Mesenchymal stem cell (in vitro differentiated cells and primary cell): ENCODE measurements around the gene SH2D2A. TPM values are rescaled to one million over a fixed set of nuclear protein-coding genes. Genes with fewer than 3 reads are reported as not detected.

Experiments used
- DNase-seq: peaks from one replicate; pipeline ENCODE4 v3.0.0-alpha.2; 2013
- H2AFZ ChIP-seq: one replicate; pipeline ENCODE4 v1.6.1; 2013; ENCODE audit warnings: low read depth, mild to moderate bottlenecking, control low read depth, inconsistent platforms, low read length, moderate library complexity
- H2AK5ac ChIP-seq: 2 replicates; pipeline ENCODE4 v1.6.1; 2013; ENCODE audit warnings: low read length, moderate library complexity, mild to moderate bottlenecking, inconsistent platforms; ENCODE audit not compliant: severe bottlenecking
- H2BK120ac ChIP-seq: one replicate; pipeline ENCODE4 v1.6.1; 2013; ENCODE audit warnings: low read depth, mild to moderate bottlenecking, inconsistent platforms, low read length, moderate library complexity
- H2BK12ac ChIP-seq, 2 experiments: one replicate each; pipeline ENCODE4 v1.6.1; 2013; ENCODE audit warnings: inconsistent platforms in 2 of 2, low read length in 2 of 2, mild to moderate bottlenecking in 2 of 2, moderate library complexity in 2 of 2, control low read depth in 1 of 2
- H2BK15ac ChIP-seq: one replicate; pipeline ENCODE4 v1.6.1; 2013; ENCODE audit warnings: mild to moderate bottlenecking, low read depth, inconsistent platforms; ENCODE audit not compliant: poor library complexity, severe bottlenecking
- H2BK5ac ChIP-seq: 2 replicates; pipeline ENCODE4 v1.6.1; 2013; ENCODE audit warnings: low read depth, mild to moderate bottlenecking, low read length, control low read depth, inconsistent platforms; ENCODE audit not compliant: poor library complexity, severe bottlenecking
- H3K14ac ChIP-seq, 2 experiments: one replicate each; pipeline ENCODE4 v1.6.1; 2013; ENCODE audit warnings: inconsistent platforms in 2 of 2, low read length in 2 of 2, control low read depth in 1 of 2, mild to moderate bottlenecking in 1 of 2, moderate library complexity in 1 of 2
- H3K18ac ChIP-seq, 2 experiments: one replicate each; pipeline ENCODE4 v1.6.1; 2013; ENCODE audit warnings: inconsistent platforms in 2 of 2, low read length in 2 of 2, control low read depth in 1 of 2, low read depth in 1 of 2, mild to moderate bottlenecking in 1 of 2
- H3K23ac ChIP-seq, 2 experiments: one replicate each; pipeline ENCODE4 v1.6.1; 2013; ENCODE audit warnings: inconsistent platforms in 2 of 2, low read length in 2 of 2, mild to moderate bottlenecking in 2 of 2, moderate library complexity in 2 of 2, control low read depth in 1 of 2
- H3K27ac ChIP-seq: 2 replicates; pipeline ENCODE4 v1.5.1; 2013; ENCODE audit warnings: mild to moderate bottlenecking, moderate library complexity, low read length, control low read depth, inconsistent platforms; ENCODE audit not compliant: poor library complexity, severe bottlenecking
- H3K27me3 ChIP-seq, 2 experiments: 2 replicates each; pipeline versions ENCODE4 v1.6.1 to v1.7.0; 2013; ENCODE audit warnings: low read length in 2 of 2, mild to moderate bottlenecking in 2 of 2, moderate library complexity in 2 of 2, control low read depth in 1 of 2, inconsistent platforms in 1 of 2; ENCODE audit not compliant: control insufficient read depth in 1 of 2, insufficient read depth in 1 of 2
- H3K36me3 ChIP-seq, 2 experiments: 2 replicates each; pipeline versions ENCODE4 v1.6.1 to v1.7.0; 2013; ENCODE audit warnings: low read length in 2 of 2, control low read depth in 1 of 2, inconsistent platforms in 1 of 2, low read depth in 1 of 2, mild to moderate bottlenecking in 1 of 2; ENCODE audit not compliant: insufficient read depth in 2 of 2, control insufficient read depth in 1 of 2
- H3K4ac ChIP-seq, 2 experiments: one replicate each; pipeline ENCODE4 v1.6.1; 2013; ENCODE audit warnings: inconsistent platforms in 2 of 2, low read length in 2 of 2, mild to moderate bottlenecking in 2 of 2, moderate library complexity in 2 of 2, control low read depth in 1 of 2, low read depth in 1 of 2
- H3K4me1 ChIP-seq: 2 replicates; pipeline ENCODE4 v1.6.1; 2013; ENCODE audit warnings: low read depth, low read length, control low read depth; ENCODE audit not compliant: control insufficient read depth, insufficient read depth
- H3K4me2 ChIP-seq: 2 replicates; pipeline ENCODE4 v1.6.1; 2013; ENCODE audit warnings: low read length, mild to moderate bottlenecking, inconsistent platforms; ENCODE audit not compliant: poor library complexity, severe bottlenecking
- H3K4me3 ChIP-seq, 2 experiments: 2 replicates each; pipeline versions ENCODE4 v1.5.1 to v1.7.0; 2013; ENCODE audit warnings: low read length in 2 of 2, mild to moderate bottlenecking in 2 of 2, control low read depth in 1 of 2, low read depth in 1 of 2; ENCODE audit not compliant: insufficient read depth in 1 of 2
- H3K79me1 ChIP-seq: replicated peaks from 2 replicates; pipeline ENCODE4 v1.6.1; 2013; ENCODE audit warnings: mild to moderate bottlenecking, control low read depth, low read length, inconsistent platforms; ENCODE audit not compliant: poor library complexity, severe bottlenecking
- H3K9ac ChIP-seq: 2 replicates; pipeline ENCODE4 v1.7.0; 2013; ENCODE audit warnings: mild to moderate bottlenecking, low read length, moderate library complexity
- H3K9me3 ChIP-seq: 2 replicates; pipeline ENCODE4 v1.7.0; 2013; ENCODE audit warnings: mild to moderate bottlenecking, low read length; ENCODE audit not compliant: control insufficient read depth
- H4K8ac ChIP-seq: one replicate; pipeline ENCODE4 v1.6.1; 2013; ENCODE audit warnings: inconsistent platforms, mild to moderate bottlenecking, low read length, moderate library complexity
- H4K91ac ChIP-seq: one replicate; pipeline ENCODE4 v1.6.1; 2013; ENCODE audit warnings: mild to moderate bottlenecking, low read length, inconsistent platforms
- WGBS: methylation state at CpG from one replicate; pipeline ENCODE4 v1.1.7; 2013; ENCODE audit warnings: mixed read lengths; 5-methylcytosine and 5-hydroxymethylcytosine counted together
- polyA plus RNA-seq, 2 experiments: library from polyadenylated mRNA; stranded (reverse); fragments of 200-250 nt; gene quantifications; one replicate each; pipeline ENCODE4 v1.2.3, GENCODE V29; 2013

The SH2D2A gene
- not detected for polyA plus RNA-seq (2013, experiment 1 of 2)
- polyA plus RNA-seq (2013, experiment 2 of 2) = 0.08 TPM

DNA sequence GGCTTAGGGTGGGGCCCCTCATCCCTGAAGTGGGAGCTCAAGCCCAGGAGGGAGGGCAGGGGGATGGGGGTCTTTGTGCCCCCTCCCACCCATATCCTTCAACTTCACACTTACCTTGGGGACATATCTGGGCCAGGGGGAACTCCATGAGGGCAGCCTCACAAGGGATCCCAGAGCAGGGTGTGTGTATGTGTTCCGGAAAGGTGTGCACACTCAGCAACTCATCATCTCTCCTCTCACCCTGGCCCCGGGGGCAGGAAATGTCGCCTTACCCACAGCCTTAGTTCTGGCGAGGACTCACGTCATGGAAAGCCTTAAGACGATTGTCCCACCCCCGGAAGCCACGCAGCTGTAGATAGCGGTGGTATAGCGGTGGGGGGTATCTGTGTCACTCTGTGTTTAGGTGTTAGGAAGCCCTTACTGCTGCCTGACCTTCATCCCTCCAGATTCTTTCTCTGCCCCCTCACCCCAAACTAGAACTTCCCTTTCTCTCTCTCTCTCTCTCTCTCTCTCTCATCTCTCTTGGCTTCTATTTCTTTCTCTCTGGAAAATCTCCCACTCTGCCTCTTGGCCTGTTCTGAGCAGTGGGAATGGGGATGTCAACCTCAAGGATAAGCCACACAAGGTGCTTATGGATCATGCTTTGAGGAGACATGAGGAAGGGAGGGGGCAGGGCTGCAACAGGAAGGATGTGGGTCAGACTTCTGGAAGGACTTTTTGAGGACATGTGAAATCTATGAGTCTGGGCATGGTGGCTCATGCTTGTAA is at the start of gene SH2D2A:
SH2D2A (minus strand) TSS at position 288 of the 768 bp plus-strand sequence; CDS start at position 148, 140 bp downstream.
- Histone ChIP-seq H2AK5ac (no peak within 1 kb of the TSS), H3K4me2 (no peak within 1 kb of the TSS), H2BK15ac (no peak within 1 kb of the TSS), H2BK120ac (no peak within 1 kb of the TSS), H2BK5ac (no peak within 1 kb of the TSS), H3K4me1 (peaks cover 18% of the 10 kb centered on the region), H3K23ac (no peak within 1 kb of the TSS), H4K91ac (no peak within 1 kb of the TSS), H2BK12ac (no peak within 1 kb of the TSS), H3K9me3 (no peaks in the 10 kb centered on the region), H3K36me3 (no peaks in the 10 kb centered on the region), H4K8ac (no peak within 1 kb of the TSS), H3K4me3 (no peak within 1 kb of the TSS), H3K79me1 (no peaks in the 10 kb centered on the region), H3K4ac (no peak within 1 kb of the TSS), H3K9ac (peak within 1 kb of the TSS; percentile 1), H3K27me3 (peaks cover 1 to 31% of the 10 kb centered on the region in 2 experiments), H3K14ac (peak within 1 kb of the TSS in 1 of 2 experiments; percentile 44), H3K18ac (peak within 1 kb of the TSS in 1 of 2 experiments; percentile 4), H2AFZ (no peak within 1 kb of the TSS), H3K27ac (no peak within 1 kb of the TSS)
- 67% methylated on average over 2 of the region's 10 CpGs for WGBS
- no peak for DNase-seq

DNA sequence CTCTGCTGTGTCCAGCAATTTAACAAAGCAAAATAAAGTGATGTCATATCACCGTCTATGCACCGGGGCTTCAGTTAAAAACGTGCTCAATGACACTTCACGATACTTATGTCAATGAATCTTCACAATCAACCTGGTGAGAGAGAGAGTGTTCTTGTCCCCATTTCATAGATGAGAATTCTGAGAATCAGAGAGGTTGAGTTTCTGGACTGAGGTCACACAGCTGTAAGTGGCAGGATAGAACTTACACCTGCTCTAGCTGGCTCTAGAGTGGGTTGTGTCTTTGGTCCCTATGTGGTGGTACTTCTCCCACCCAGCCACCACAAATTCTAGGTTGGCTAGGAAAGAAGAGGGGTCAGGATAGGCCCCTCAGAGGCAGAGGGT is 49.2 kb upstream of the SH2D2A start:
- no peak overlapping the region for H3K4me3 ChIP-seq
- no peak for DNase-seq
- H2AK5ac ChIP-seq = no peak overlapping the region
- no peak overlapping the region for H3K18ac ChIP-seq
- H3K27me3 ChIP-seq = peaks cover 48 to 55% of the 10 kb centered on the region in 2 experiments
- H2BK15ac ChIP-seq = no peak overlapping the region
- no peak overlapping the region for H2BK12ac ChIP-seq
- no peak overlapping the region for H3K4me2 ChIP-seq
- H4K8ac ChIP-seq = no peak overlapping the region
- H3K79me1 ChIP-seq = no peaks in the 10 kb centered on the region
- no peaks in the 10 kb centered on the region for H3K9me3 ChIP-seq
- H3K9ac ChIP-seq = no peak overlapping the region
- peaks cover 8% of the 10 kb centered on the region for H3K4me1 ChIP-seq
- H3K14ac ChIP-seq = no peak overlapping the region
- no peak overlapping the region for H3K27ac ChIP-seq
- no peaks in the 10 kb centered on the region for H3K36me3 ChIP-seq
- no peak overlapping the region for H4K91ac ChIP-seq
- no peak overlapping the region for H2BK120ac ChIP-seq
- no peak overlapping the region for H2AFZ ChIP-seq
- 84% methylated on average over 4 of the region's 4 CpGs for WGBS
- H3K23ac ChIP-seq = no peak overlapping the region
- H3K4ac ChIP-seq = no peak overlapping the region
- no peak overlapping the region for H2BK5ac ChIP-seq

DNA sequence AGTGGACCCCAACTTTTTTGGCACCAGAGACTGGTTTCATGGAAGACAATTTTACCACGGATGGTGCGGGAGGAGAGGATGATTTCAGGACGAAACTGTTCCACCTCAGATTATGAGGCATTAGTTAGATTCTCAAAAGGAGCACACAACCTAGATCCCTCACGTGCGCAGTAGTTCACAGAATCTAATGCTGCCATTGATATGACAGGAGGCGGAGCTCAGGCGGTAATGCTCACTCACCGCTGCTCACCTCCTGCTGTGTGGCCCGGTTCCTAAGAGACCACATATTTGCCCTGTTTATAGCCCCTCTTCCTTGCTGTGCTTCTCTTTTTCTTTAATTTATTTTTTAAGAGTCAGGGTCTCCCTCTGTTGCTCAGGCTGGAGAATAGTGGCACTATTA is 48.6 kb upstream of the SH2D2A start:
- H2AFZ ChIP-seq = no peak overlapping the region
- no peak overlapping the region for H3K4ac ChIP-seq
- 86% methylated on average over 8 of the region's 9 CpGs for WGBS
- peaks cover 13% of the 10 kb centered on the region for H3K4me1 ChIP-seq
- no peaks in the 10 kb centered on the region for H3K36me3 ChIP-seq
- H3K14ac ChIP-seq = no peak overlapping the region
- H3K4me3 ChIP-seq = no peak overlapping the region
- no peaks in the 10 kb centered on the region for H3K79me1 ChIP-seq
- DNase-seq = no peak
- H3K9ac ChIP-seq = no peak overlapping the region
- no peak overlapping the region for H2BK5ac ChIP-seq
- H3K9me3 ChIP-seq = no peaks in the 10 kb centered on the region
- no peak overlapping the region for H4K8ac ChIP-seq
- H2BK120ac ChIP-seq = no peak overlapping the region
- H3K23ac ChIP-seq = no peak overlapping the region
- no peak overlapping the region for H3K4me2 ChIP-seq
- H3K27ac ChIP-seq = no peak overlapping the region
- no peak overlapping the region for H4K91ac ChIP-seq
- no peak overlapping the region for H2AK5ac ChIP-seq
- peaks cover 54 to 58% of the 10 kb centered on the region in 2 experiments for H3K27me3 ChIP-seq
- no peak overlapping the region for H2BK15ac ChIP-seq
- H3K18ac ChIP-seq = no peak overlapping the region
- no peak overlapping the region for H2BK12ac ChIP-seq

DNA sequence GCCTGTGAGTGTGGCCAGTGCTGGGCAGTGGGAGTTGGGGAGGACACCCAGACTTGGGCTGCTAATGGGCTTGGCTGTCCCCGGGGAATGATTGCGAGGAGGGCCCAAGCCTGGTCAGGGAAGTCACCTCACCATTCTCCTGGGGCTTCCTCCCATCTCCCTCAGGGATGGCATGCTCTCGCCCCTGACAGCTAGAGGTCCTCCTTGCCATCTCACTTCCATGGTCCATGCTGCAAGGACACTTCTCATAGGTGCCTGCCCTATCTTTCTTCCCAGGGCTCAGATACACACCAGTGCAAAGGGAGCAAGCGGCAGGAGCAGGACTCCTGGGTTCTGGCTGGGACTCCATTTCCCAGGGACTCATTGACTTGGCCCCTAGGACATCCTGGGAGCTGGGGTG is 48.1 kb upstream of the SH2D2A start:
- Histone ChIP-seq H3K4me1 (peaks cover 16% of the 10 kb centered on the region), H3K23ac (no peak overlapping the region), H3K36me3 (no peaks in the 10 kb centered on the region), H4K8ac (no peak overlapping the region), H3K79me1 (no peaks in the 10 kb centered on the region), H3K27me3 (peaks cover 58 to 62% of the 10 kb centered on the region in 2 experiments), H3K18ac (no peak overlapping the region), H3K4me3 (no peak overlapping the region), H4K91ac (no peak overlapping the region), H2BK12ac (no peak overlapping the region), H3K4me2 (no peak overlapping the region), H3K27ac (no peak overlapping the region), H2BK5ac (no peak overlapping the region), H2BK120ac (no peak overlapping the region), H2BK15ac (no peak overlapping the region), H2AFZ (no peak overlapping the region), H3K9me3 (no peaks in the 10 kb centered on the region), H3K4ac (no peak overlapping the region), H3K9ac (no peak overlapping the region), H2AK5ac (no peak overlapping the region), H3K14ac (no peak overlapping the region)
- WGBS = 87% methylated on average over 4 of the region's 4 CpGs
- DNase-seq = no peak
